Hepatocyte (in vitro differentiated cells): Measurements from ENCODE around the gene SEL1L2. TPM values are rescaled to one million over a fixed set of nuclear protein-coding genes. Genes with fewer than 3 reads are reported as not detected.

Source experiments
- DNase-seq: peaks from one replicate; pipeline ENCODE4 v3.0.0-alpha.2; 2016; ENCODE audit warnings: low spot score
- H2AFZ ChIP-seq: fragments of 200-600 bp; sonication (generic); 2 replicates; pipeline ENCODE4 v1.6.0; 2016; ENCODE audit warnings: antibody characterized with exemption, mild to moderate bottlenecking
- H3K27ac ChIP-seq: fragments of 200-600 bp; sonication (generic); 2 replicates; pipeline ENCODE4 v1.5.1; 2016; ENCODE audit warnings: mild to moderate bottlenecking
- H3K27me3 ChIP-seq: fragments of 200-600 bp; sonication (generic); 2 replicates; pipeline ENCODE4 v1.6.1; 2016
- H3K36me3 ChIP-seq: fragments of 200-600 bp; sonication (generic); replicated peaks from 2 replicates; pipeline ENCODE4 v1.5.1; 2016; ENCODE audit warnings: low read depth; ENCODE audit not compliant: insufficient read depth
- H3K4me1 ChIP-seq: fragments of 200-600 bp; sonication (generic); 2 replicates; pipeline ENCODE4 v1.5.1; 2016; ENCODE audit warnings: mild to moderate bottlenecking, moderate library complexity; ENCODE audit not compliant: insufficient read depth
- H3K4me2 ChIP-seq: fragments of 200-600 bp; sonication (generic); 2 replicates; pipeline ENCODE4 v1.6.0; 2016
- H3K4me3 ChIP-seq: fragments of 200-600 bp; sonication (generic); 2 replicates; pipeline ENCODE4 v1.5.1; 2016; ENCODE audit warnings: mild to moderate bottlenecking
- H3K79me2 ChIP-seq: fragments of 200-600 bp; sonication (generic); 2 replicates; pipeline ENCODE4 v1.6.0; 2017; ENCODE audit warnings: mild to moderate bottlenecking
- H3K9me2 ChIP-seq: fragments of 200-600 bp; sonication (generic); replicated peaks from 2 replicates; pipeline ENCODE4 v1.6.0; 2017; ENCODE audit warnings: mild to moderate bottlenecking; ENCODE audit not compliant: insufficient read depth
- H3K9me3 ChIP-seq: fragments of 200-600 bp; sonication (generic); 2 replicates; pipeline ENCODE4 v1.5.1; 2016; ENCODE audit warnings: low read depth, mild to moderate bottlenecking
- H4K20me1 ChIP-seq: fragments of 200-600 bp; sonication (generic); 2 replicates; pipeline ENCODE4 v1.6.0; 2016; ENCODE audit warnings: mild to moderate bottlenecking; ENCODE audit not compliant: insufficient read depth, poor library complexity, severe bottlenecking
- EZH2 ChIP-seq: fragments of 200-600 bp; sonication (generic); IDR thresholded peaks from 2 replicates; pipeline ENCODE4 v1.6.1; 2016; ENCODE audit warnings: antibody characterized with exemption, mild to moderate bottlenecking, borderline replicate concordance
- EZH2phosphoT487 ChIP-seq: fragments of 200-600 bp; sonication (generic); IDR thresholded peaks from one replicate; pipeline ENCODE4 v1.6.1; 2018; ENCODE audit warnings: antibody characterized with exemption, mild to moderate bottlenecking, low read depth, moderate library complexity; ENCODE audit not compliant: unreplicated experiment, severe bottlenecking
- WGBS: methylation state at CpG from one replicate; pipeline ENCODE4 v1.1.6; 2016; ENCODE audit warnings: low lambda C conversion rate; ENCODE audit errors: missing lambda C conversion rate; 5-methylcytosine and 5-hydroxymethylcytosine counted together
- polyA plus RNA-seq: library from polyadenylated mRNA; unstranded; fragments of >200 nt; fragmentation: Nextera tagmentation; extraction: Ambion mirVana; gene quantifications from 2 replicates; pipeline ENCODE4 v1.2.1, GENCODE V29; 2016
- total RNA-seq: library from RNA; depleted of rRNA; stranded (reverse); fragments of >200 nt; gene quantifications from 2 replicates; pipeline ENCODE4 v1.2.3, GENCODE V29; 2014
- TF ChIP-seq, protein P1 (sequence below): fragments of 200-600 bp; sonication (generic); IDR thresholded peaks from 2 replicates; pipeline ENCODE4 v1.5.1; 2016; ENCODE audit warnings: antibody characterized with exemption, mild to moderate bottlenecking; ENCODE audit not compliant: poor library complexity

SEL1L2 gene
- total and polyA plus RNA-seq, 2 experiments from 2014 or later, result not detected

DNA sequence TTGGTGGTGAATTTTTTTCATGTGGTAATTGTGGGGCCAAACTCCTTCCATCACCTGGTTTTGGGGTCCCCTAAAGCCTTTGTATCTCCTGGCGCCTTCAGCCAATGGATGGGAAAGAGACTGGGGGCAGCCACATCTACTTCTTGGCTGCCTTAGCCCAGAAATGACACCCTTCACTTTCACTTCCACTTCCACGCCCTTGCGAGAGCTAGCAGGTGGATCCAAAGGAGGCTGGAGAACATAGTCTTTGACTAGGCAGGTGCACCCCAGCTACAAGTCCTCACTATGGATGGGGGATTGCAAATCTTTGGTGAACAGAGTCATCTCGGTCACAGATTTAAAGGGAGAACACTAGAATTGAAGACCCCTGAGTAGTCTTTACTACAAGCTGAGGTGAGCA lies 134.8 kb downstream of the SEL1L2 start:
- Histone ChIP-seq H3K36me3 (no peaks in the 10 kb centered on the region), H4K20me1 (no peaks in the 10 kb centered on the region), H3K4me2 (no peak overlapping the region), H3K27ac (no peak overlapping the region), H3K79me2 (no peaks in the 10 kb centered on the region), H3K9me2 (no peaks in the 10 kb centered on the region), H3K4me1 (no peaks in the 10 kb centered on the region), H3K27me3 (no peaks in the 10 kb centered on the region), H3K9me3 (no peaks in the 10 kb centered on the region), H3K4me3 (no peak overlapping the region), H2AFZ (no peak overlapping the region)
- TF ChIP-seq EZH2phosphoT487 (no peak), EZH2 (no peak)
- TF ChIP-seq, protein P1, sequence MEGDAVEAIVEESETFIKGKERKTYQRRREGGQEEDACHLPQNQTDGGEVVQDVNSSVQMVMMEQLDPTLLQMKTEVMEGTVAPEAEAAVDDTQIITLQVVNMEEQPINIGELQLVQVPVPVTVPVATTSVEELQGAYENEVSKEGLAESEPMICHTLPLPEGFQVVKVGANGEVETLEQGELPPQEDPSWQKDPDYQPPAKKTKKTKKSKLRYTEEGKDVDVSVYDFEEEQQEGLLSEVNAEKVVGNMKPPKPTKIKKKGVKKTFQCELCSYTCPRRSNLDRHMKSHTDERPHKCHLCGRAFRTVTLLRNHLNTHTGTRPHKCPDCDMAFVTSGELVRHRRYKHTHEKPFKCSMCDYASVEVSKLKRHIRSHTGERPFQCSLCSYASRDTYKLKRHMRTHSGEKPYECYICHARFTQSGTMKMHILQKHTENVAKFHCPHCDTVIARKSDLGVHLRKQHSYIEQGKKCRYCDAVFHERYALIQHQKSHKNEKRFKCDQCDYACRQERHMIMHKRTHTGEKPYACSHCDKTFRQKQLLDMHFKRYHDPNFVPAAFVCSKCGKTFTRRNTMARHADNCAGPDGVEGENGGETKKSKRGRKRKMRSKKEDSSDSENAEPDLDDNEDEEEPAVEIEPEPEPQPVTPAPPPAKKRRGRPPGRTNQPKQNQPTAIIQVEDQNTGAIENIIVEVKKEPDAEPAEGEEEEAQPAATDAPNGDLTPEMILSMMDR, result no peak
- DNase-seq, result no peak
- 92% methylated on average over 4 of the region's 4 CpGs for WGBS

DNA sequence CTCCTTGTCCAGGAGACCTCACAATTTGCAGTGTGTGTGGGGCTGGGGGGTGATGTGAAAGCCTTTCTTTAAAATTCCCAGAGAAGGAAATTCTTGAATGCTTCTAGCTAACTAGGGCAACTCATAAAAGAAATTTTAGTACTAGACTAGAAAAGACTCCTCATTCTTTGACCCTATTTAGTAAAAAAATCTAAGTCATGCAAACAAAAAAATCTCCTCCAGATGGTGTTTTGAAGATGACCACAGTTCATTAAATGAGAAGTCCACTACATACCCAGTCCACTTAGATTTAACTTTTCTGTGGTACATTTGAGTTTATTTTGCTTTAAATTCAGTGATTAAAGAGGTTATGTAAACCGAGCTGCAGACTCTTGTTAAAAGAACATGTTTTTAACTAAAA lies 138.1 kb downstream of the SEL1L2 start:
- Histone ChIP-seq H3K36me3 (no peaks in the 10 kb centered on the region), H3K4me1 (no peaks in the 10 kb centered on the region), H3K9me2 (no peaks in the 10 kb centered on the region), H3K4me2 (no peak overlapping the region), H3K27ac (no peak overlapping the region), H3K79me2 (no peaks in the 10 kb centered on the region), H3K4me3 (no peak overlapping the region), H4K20me1 (no peaks in the 10 kb centered on the region), H3K9me3 (no peaks in the 10 kb centered on the region), H2AFZ (no peak overlapping the region), H3K27me3 (no peaks in the 10 kb centered on the region)
- WGBS, result 57% methylated on average over 1 of the region's 1 CpG
- TF ChIP-seq EZH2 (no peak), EZH2phosphoT487 (no peak)
- TF ChIP-seq, protein P1, result no peak
- DNase-seq, result no peak

DNA sequence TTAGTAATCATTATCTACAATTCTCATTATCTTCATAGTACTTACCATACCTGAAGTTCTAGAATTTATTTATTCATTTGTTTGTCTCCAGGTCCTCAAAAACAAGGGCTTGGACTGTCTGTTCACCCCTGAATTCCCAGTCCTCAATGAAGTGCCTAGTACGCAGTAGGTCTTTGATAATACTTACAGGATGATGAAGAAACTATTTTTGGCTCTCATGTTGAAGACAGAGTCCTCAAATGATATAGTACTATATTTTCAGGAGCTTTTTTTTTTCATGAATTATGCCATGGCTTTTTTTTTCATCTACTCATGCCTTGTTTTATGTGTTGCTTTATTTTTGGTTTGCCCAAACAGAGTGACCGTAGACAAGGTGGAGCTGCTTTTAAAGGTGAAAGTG lies 139.1 kb downstream of the SEL1L2 start:
- H3K27ac ChIP-seq, result no peak overlapping the region
- 70% methylated on average over 2 of the region's 2 CpGs for WGBS

More for the DNA sequence above, 139.1 kb downstream of the SEL1L2 start:
- H2AFZ ChIP-seq, result no peak overlapping the region
- no peaks in the 10 kb centered on the region for H3K4me1 ChIP-seq
- no peaks in the 10 kb centered on the region for H4K20me1 ChIP-seq
- H3K79me2 ChIP-seq, result no peaks in the 10 kb centered on the region
- no peak overlapping the region for H3K4me3 ChIP-seq
- H3K27me3 ChIP-seq, result no peaks in the 10 kb centered on the region
- no peaks in the 10 kb centered on the region for H3K9me3 ChIP-seq
- no peak for DNase-seq
- TF ChIP-seq EZH2phosphoT487 (no peak), EZH2 (no peak)
- TF ChIP-seq, protein P1, result no peak
- H3K36me3 ChIP-seq, result no peaks in the 10 kb centered on the region
- no peaks in the 10 kb centered on the region for H3K9me2 ChIP-seq
- H3K4me2 ChIP-seq, result no peak overlapping the region
